HFF-Myc (cell line): ENCODE results near the gene AP5S1.

Source experiments
- DNase-seq: peaks from one replicate; pipeline ENCODE4 v3.0.0-alpha.2; 2011; ENCODE audit warnings: low read depth; ENCODE audit errors: extremely low read depth
- H3K4me3 ChIP-seq: replicated peaks from 2 replicates; pipeline ENCODE4 v1.5.1; 2011; ENCODE audit warnings: low read depth, mild to moderate bottlenecking, control low read depth, low read length
- CTCF ChIP-seq: IDR thresholded peaks from 2 replicates; pipeline ENCODE4 v1.5.1; 2012; ENCODE audit warnings: mild to moderate bottlenecking, low read depth, low read length, control low read depth; ENCODE audit errors: missing control alignments

The AP5S1 gene

GRCh38 chr20:3866464-3866863, 46.1 kb downstream of the AP5S1 start:
- no peak for TF ChIP-seq CTCF
- DNase-seq: no peak
- H3K4me3 ChIP-seq: no peak overlapping the region

GRCh38 chr20:3867802-3868201, 47.5 kb downstream of the AP5S1 start:
- no peak for DNase-seq
- no peak for TF ChIP-seq CTCF
- no peak overlapping the region for H3K4me3 ChIP-seq

GRCh38 chr20:3869839-3870634, 49.7 kb downstream of the AP5S1 start:
- TF ChIP-seq CTCF: no peak
- DNase-seq: no peak
- no peak overlapping the region for H3K4me3 ChIP-seq

GRCh38 chr20:3871550-3872265, 51.4 kb downstream of the AP5S1 start:
- DNase-seq: no peak
- no peak for TF ChIP-seq CTCF
- H3K4me3 ChIP-seq: no peak overlapping the region

GRCh38 chr20:3873507-3873906, 53.2 kb downstream of the AP5S1 start:
- no peak for DNase-seq
- TF ChIP-seq CTCF: no peak

GRCh38 chr20:3874194-3874844, 54.0 kb downstream of the AP5S1 start:
- H3K4me3 ChIP-seq: no peak overlapping the region
- TF ChIP-seq CTCF: no peak
- DNase-seq: no peak

More at GRCh38 chr20:3873507-3873906, 53.2 kb downstream of the AP5S1 start:
- no peak overlapping the region for H3K4me3 ChIP-seq
